ENCODE measurements around the gene TMEM167B. TPM values are rescaled to one million over a fixed set of nuclear protein-coding genes. Genes with fewer than 3 reads are reported as not detected.

TMEM167B gene
- total and polyA plus RNA-seq, 2 of the 8 experiments (the other 6 are each of a cell fraction or from before 2014, with no cell fraction given): 3.6 to 14.8 TPM

- Histone ChIP-seq H4K5ac (ENCODE audit: insufficient read length, low read depth, low read length) (no peak overlapping the region), H3K4me3 (ENCODE audit: extremely low read depth in 1 of 4, insufficient read depth in 2 of 4, low read depth in 3 of 4, low read length in 4 of 4) (no peak overlapping the region), H3K36me3 (ENCODE audit: control insufficient read depth in 2 of 4, insufficient read depth in 4 of 4, low read length in 3 of 4) (peaks cover 0 to 22% (median 6%) of the 10 kb centered on the region in 4 experiments; a peak in 6 of 8 replicates), H3K18ac (ENCODE audit: extremely low read depth, low read length) (no peak overlapping the region), H3K27me3 (replicated peaks in 1 of 4; ENCODE audit: control insufficient read depth in 3 of 4, extremely low read depth in 1 of 4, insufficient read depth in 3 of 4, low read length in 3 of 4) (no peaks in the 10 kb centered on the region), H2AFZ (ENCODE audit: low read length) (no peak overlapping the region), H4K20me1 (replicated peaks in 1 of 2; ENCODE audit: control insufficient read depth in 1 of 2, insufficient read depth in 2 of 2, low read length in 2 of 2) (no peaks in the 10 kb centered on the region), H2BK120ac (replicated peaks; ENCODE audit: low read depth, low read length) (no peak overlapping the region), H2BK20ac (ENCODE audit: low read length) (no peak overlapping the region), H3K79me1 (ENCODE audit: low read depth, low read length) (0 out of 2 replicates have a peak, but pooled peaks cover 3% of the 10 kb centered on the region), H4K91ac (replicated peaks; ENCODE audit: insufficient read length, low read length) (no peak overlapping the region), H3K79me2 (ENCODE audit: control insufficient read depth in 1 of 2, insufficient read depth in 2 of 2, low read length in 2 of 2) (peaks cover 0 to 10% of the 10 kb centered on the region in 2 experiments; a peak in 2 of 4 replicates), H2BK12ac (ENCODE audit: low read depth, low read length) (no peak overlapping the region), H3K4me1 (replicated peaks in 1 of 4; ENCODE audit: control insufficient read depth in 3 of 4, insufficient read depth in 4 of 4, low read length in 3 of 4) (no peaks in the 10 kb centered on the region), H3K14ac (ENCODE audit: insufficient read length) (no peak overlapping the region), H2BK15ac (ENCODE audit: low read length) (no peak overlapping the region), H4K8ac (ENCODE audit: extremely low read depth, insufficient read depth, low read length) (no peak overlapping the region), H2BK5ac (ENCODE audit: low read depth, low read length) (no peak overlapping the region), H3K4me2 (ENCODE audit: insufficient read depth in 1 of 2, low read depth in 2 of 2, low read length in 2 of 2) (no peak overlapping the region), H2AK5ac (ENCODE audit: low read depth, low read length) (no peak overlapping the region), H3K23me2 (ENCODE audit: low read depth, low read length) (no peaks in the 10 kb centered on the region), H3K4ac (replicated peaks; ENCODE audit: insufficient read length, low read depth, low read length) (no peak overlapping the region), H3K23ac (ENCODE audit: insufficient read length) (no peak overlapping the region), H3K27ac (ENCODE audit: low read depth, low read length) (no peak overlapping the region), H3K9me3 (ENCODE audit: insufficient read depth in 2 of 2, low read depth in 1 of 2, low read length in 1 of 2) (no peaks in the 10 kb centered on the region), H3K56ac (replicated peaks; ENCODE audit: insufficient read length, low read depth, low read length) (no peak overlapping the region), H3K9ac (replicated peaks in 1 of 4; ENCODE audit: extremely low read depth in 1 of 4, low read depth in 3 of 4, low read length in 3 of 4) (no peak overlapping the region)
- FAIRE-seq (no peak), DNase-seq (ENCODE audit: low read depth in 1 of 2, low spot score in 2 of 2) (no peak)
- WGBS, 2 experiments (ENCODE audit: extremely low coverage in 1 of 2, insufficient coverage in 1 of 2, insufficient read length in 1 of 2, insufficient replicate concordance in 2 of 2, low coverage in 1 of 2, low lambda C conversion rate in 2 of 2, missing lambda C conversion rate in 1 of 2): 94% methylated on average over 8 of the region's 8 CpGs; no CpG with 5 or more reads in 1 of the 2 experiments
- POLR2A ChIA-PET (ENCODE audit: partially characterized antibody): interaction anchor here (0.6 to 1.3 kb wide), 3 partner anchors 11 to 40 kb away, joined by 3 to 4 read pairs (median 3); partner anchors contain the start of gene WDR47
- TF ChIP-seq KDM4A (IDR thresholded peaks at IDR 0.05; ENCODE audit: low read depth, low read length, severe bottlenecking) (no peak), USF2 (IDR thresholded peaks at IDR 0.05; ENCODE audit: low read length) (no peak), E2F6 (IDR thresholded peaks at IDR 0.05) (no peak), CHD2 (IDR thresholded peaks at IDR 0.05; ENCODE audit: low read length) (no peak), BCL11A (IDR thresholded peaks at IDR 0.05; ENCODE audit: low read depth in 2 of 2, low read length in 2 of 2) (no peak)
- CTCF ChIA-PET (ENCODE audit: partially characterized antibody): interaction anchor here (0.9 to 1.8 kb wide), 4 partner anchors 21 to 123 kb away, joined by 3 to 4 read pairs (median 3); partner anchors contain the start of gene WDR47
Observed at GRCh38 chr1:109067883-109068282, 22.7 kb upstream of the TMEM167B start.

All from H1 (cell line).